Stimulated activated CD8-positive, alpha-beta memory T cell treated with anti-CD3 and anti-CD28 coated beads, Interleukin-12 subunit alpha, Interleukin-12 subunit beta, amount 100 ng/mL, for 24 hours (primary cell): Measurements from ENCODE around the gene LAPTM5.
A peak's percentile ranks its signal among the peaks of the same experiment; 100 is the strongest.
"Not testable (repeated sequence)": the region's sequence is repeated elsewhere in the genome, so short reads cannot be mapped to it uniquely, and the experiment has no call there.

ENCODE experiments used
- DNase-seq: peaks from one replicate; pipeline ENCODE4 v3.0.0-alpha.2; 2020; ENCODE audit errors: extremely low read depth

The LAPTM5 gene

DNA sequence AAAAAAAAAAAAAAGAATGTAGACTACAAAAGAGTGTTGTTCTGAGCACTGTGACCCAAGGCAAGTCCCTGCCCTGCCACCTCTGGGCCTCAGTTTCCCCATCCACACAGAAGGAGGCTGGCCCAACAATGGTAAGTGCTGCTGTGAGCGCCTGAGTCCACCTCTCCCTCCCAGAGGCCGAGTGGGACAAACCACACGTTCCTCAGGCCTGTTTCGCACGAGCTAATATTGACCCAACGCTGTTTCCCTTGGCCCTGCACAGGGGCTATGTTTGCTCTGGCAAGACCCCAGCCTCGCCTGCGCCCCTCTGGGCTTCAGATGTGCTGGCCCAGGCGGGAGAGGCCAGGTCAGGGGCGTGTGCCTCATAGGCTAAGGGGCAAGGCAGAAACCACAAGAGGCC is 12.6 kb upstream of the LAPTM5 start:
- no peak for DNase-seq

DNA sequence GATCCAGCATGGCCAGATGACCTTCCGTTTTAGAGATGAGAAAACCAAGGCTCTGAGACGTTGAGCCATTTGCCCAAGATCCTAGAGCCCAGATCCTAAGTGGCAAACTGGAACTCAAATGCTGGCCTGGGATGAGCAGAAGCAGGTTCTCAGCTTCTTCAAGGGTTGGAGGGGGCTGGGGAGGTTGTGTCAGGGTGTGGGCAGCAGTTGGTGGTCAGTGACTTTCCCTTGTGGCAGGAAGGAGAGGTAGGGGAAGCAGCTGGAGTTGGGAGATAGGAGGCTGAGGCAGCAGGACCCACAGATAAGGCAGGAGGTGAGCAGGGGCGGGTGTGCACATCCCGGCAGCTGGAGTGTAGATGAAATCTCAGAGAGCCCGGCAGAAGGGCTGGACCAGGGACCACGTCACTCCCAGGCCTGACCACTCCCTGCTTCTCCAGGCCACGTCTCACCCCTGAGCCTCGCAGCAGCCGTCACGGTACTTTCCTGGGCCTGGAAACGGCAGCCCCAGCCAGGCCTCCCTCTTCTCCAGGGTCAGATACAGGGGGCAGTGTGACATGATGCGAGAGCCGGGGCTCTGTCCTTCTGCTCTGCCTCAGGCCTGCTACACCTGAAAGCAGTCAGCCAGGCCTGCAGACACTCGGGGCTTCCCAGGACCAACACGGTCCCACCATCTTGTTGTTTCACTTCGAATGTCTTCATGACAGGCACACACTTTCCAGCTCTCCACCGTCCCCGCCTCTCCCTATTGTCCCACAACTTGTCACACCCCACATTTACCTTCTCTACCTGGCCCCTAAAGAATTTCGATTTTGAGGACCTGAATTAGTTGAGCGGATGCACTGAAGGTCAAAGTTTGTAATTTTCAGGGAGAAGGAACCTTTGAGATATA is 11.5 kb upstream of the LAPTM5 start:
- DNase-seq, result no peak

DNA sequence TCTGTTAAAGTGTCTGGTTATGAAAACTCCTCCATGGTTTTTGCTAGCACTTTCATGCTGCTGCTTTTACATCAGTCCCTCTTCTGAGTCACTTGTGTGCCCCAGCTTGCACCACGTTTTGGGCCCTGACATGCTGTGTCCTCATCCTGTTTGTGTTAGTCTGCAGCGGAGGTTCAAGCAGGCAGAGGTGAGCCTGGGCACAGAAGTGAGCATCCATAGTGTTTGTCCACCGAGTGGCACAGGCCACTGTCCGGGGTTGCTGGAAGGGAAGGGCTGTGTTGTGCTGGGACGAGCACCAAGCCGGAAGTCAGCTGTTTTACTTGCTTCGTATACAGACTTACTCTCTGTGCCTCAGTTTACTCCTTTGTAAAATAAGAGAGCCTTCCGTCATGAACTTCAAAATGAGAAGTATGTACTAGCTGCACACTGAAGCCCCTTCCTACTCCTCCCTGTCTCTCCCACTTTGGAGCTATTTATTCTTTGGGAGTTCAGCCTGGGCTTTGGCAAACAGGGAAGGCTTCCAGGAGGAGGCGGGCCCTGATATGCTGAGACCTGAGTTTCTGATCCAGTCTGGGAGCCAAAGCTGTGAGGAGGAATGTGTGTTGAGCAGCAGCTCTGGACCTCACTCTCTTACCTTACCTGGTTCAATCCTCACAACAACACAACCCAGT is 10.7 kb upstream of the LAPTM5 start:
- no peak for DNase-seq

DNA sequence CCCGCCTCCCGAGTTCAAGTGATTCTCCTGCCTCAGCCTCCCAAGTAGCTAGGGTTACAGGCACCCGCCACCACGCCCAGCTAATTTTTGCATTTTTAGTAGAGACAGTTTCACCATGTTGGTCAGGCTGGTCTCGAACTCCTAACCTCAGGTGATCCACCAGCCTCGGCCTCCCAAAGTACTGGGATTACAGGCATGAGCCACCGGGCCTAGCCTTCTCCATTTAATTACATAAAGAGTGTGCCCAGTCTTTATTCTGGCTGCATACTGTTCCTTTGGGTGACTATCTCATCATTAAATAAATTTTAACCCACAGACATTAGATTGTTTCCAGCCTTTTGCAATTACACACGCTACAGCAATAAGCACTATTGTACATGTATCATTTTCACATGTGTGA is 9.4 kb upstream of the LAPTM5 start:
- not testable (repeated sequence) for DNase-seq

DNA sequence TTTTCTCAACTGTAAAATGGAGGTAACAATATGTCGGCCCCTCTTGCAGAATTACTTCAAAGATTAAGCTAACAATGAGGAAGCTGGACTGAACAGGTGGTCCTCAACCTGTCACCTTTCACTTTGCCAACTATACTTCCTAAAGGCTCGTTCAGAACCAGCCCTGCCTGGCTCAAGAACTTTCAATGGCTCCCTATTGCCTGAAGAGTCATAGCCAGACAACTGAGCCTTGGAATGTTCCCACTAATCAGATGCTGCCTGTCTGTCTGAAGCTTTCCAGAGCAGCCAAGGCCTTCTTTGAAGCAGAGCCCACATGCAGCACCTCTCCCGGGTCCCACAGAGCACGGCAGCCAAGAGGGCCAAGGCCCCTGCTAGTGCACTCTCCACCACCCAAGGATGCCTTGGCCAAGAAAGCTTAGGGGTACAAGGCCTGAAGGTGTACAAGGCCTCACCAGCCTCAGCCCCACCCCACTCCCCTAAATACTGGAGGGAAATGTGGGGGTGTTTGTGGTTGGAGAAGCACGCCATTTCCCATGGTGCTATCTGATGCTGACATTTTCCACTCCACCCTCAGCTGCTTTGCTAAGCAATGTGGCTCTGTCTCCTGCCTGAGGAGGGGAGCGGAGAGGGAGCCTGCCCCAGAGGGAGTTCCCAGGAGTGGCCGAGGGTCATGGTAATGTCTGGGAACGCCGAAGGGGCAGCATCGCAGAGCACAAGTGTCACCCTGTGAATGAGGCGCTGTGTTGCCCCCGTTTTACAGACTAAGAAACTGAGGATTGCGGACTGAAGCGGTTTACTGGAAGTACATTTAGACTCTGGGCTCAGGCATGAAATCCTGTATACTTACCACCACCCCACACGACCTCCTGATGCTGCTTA is 8.2 kb upstream of the LAPTM5 start:
- no peak for DNase-seq

DNA sequence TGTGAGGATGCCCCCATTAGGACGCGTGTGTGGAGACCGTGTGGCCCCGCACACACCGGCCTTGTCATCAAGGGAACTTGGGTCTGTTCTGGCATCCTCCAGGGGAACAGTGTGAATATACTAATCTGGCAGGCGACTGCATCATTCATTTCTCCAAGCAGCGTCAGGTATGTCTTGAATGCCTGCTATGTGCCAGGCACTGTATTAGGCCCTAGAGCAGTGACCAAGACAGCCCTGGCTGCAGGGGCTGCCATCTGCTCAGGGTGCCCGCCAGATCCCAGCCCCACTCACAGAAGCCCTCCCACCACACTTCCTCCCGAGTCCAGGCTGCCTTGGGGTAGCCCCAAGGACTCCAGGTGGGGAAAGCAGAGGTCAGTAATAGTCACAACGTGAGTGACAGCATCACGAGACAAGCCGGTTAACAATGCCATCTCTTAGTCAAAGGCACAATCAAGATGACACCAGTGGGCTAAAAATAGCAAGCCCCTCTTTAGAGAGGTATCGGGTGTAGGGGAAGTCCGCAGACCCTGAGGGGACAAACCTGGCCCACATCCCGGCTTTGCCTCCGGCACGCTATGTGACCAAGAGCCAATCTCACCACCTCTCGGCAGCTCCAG is 7.5 kb upstream of the LAPTM5 start:
- no peak for DNase-seq

DNA sequence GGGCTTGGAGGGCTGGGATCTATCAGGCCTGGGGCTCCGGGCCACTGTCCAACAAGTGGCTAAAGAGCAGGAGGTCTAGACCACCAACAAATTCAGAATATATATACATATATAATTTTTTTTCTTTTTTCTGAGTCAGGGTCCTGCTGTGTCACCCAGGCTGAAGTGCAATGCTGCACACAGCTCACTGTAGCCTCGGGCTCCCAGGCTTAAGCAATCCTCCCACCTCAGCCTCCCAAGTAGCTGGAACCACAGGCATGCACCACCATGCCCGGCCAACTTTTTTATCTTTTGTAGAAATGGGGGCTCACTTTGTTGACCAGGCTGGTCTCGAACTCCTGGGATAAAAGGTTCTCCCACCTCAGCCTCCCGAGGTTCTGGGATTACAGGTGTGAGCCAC is 6.8 kb upstream of the LAPTM5 start:
- no peak for DNase-seq

DNA sequence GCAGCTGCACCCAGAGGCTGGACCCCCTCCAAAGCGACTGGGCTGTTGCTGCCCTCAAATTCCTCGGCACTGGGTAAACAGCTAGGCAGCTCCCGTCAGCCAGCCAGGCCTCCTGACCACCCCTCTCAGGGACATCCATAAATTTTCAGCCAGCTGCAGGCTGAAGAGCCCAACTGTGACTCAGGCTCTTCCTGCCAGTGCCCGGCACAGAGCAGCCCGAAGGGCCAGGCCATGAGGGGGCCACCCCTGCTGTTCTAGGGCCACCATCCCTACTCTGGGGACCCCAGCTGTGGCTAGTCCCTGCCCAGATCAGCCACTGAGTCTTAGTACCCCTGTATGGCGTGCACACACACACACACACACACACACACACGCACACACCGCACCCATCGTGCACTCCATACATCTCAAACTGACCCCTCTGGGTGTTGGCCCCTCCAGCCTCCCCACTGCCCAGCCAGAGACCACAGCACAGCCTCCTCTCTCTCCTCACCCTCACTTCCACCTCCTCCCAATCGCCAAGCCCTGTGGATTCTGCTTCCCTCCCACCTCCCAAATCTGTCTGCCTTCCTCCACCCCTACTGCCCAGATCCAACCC is 6.2 kb upstream of the LAPTM5 start:
- DNase-seq, result no peak

DNA sequence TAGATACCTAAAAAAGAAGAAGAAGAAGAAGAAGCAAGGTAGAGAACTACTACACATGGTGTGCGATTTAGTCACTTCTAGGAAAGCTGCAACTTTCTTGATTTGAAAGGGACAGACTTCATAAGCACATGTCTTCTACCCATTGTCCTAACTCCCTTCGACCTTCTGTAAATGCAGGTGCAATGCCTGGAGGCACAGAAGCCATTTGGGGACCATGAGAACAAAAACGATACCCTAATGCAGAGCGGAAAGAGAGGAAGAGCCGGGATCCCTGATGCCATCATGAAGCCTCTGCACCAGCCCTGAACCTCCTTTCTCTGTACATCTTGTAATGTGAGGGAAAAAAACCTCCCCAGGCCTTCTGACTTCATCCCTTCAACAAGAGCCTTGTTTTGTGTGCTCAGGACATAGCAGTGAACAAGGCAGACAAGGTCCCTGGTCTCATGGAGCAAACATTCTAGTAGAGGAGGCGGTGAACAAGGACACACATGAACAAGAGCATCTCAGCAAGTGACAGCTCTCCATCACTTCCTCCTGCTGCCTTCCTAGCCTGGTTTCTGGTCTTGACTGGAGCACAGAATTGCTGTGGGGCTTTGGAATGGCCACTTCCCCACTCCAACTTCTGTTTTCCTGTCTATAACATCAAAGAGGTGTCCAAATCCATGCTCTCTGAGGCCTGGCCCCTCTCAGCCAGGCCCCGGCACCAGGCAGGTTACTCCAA is 5.5 kb upstream of the LAPTM5 start:
- DNase-seq, result no peak

DNA sequence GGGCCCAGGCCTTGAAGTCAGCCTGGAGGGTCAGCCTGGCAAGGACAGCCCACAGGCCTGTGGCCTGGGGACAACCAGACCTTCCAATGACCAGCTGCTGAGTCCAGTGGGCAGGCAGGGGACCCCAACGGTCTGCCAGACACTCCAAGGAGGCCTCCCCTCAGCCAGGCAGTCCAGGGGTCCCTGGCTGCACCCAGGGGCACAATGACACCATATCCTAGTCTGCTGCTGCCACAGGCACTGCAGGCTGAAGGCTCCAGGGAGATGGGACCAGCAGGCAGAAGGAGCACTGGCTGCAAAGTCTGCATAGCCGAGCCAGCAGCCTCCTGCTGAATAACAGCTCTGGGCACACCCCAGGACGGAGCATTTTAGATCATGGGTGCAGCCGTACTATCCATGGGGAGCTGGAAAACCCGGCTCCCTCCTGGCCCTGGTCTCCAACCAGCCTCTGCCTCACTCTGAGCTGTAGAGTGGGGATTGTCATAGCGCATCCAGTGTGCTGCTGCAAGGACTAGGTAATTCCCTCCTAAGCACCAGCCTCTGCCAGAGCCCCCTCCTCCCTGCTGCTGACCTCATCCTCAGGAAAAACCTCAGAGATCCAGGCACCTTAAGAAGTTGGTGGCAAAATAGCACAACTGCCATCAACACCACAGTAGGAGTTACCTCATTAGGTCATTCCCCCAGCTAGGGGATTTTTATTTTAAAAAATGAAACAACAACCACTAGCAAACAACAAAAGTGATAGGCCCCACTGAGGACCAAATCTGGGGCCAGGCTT is 4.8 kb upstream of the LAPTM5 start:
- DNase-seq, result no peak

DNA sequence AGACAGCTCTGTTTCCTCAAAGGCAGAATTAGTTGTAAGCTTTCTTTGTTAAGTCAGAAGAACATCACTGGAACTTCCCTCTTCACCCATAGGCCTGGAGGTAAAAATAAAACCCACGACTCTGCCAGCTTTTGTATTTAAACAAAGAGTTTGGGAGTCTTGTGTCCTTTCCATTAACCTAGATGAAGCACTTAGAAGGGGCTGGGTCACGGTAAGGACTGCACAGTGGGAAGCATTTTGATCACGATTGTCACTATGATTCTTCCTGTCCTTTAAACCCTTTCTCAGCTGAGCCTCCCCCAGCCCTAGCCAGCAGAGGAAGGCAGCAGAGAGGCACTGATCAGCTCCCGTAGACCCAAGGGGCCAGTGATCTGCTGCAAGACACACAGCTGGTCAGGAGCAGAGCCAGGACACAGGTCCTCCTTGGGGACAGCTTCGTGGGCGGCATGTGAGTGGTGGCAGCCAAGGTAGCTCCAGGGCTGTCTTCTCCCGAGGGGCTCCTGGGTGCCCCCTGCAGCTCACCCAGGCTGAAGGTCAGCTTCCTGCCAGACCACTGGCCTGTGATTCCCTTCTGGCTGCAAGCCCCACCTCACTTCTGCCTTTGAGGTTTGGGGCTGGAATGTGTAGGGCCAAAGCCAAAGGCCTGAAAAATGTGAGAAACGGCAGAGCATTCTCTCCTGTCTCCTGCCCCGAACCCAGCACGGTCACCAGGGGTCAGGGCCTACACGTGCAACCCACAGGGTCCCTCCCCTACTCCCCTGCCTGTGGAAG is 4.0 kb upstream of the LAPTM5 start:
- no peak for DNase-seq

DNA sequence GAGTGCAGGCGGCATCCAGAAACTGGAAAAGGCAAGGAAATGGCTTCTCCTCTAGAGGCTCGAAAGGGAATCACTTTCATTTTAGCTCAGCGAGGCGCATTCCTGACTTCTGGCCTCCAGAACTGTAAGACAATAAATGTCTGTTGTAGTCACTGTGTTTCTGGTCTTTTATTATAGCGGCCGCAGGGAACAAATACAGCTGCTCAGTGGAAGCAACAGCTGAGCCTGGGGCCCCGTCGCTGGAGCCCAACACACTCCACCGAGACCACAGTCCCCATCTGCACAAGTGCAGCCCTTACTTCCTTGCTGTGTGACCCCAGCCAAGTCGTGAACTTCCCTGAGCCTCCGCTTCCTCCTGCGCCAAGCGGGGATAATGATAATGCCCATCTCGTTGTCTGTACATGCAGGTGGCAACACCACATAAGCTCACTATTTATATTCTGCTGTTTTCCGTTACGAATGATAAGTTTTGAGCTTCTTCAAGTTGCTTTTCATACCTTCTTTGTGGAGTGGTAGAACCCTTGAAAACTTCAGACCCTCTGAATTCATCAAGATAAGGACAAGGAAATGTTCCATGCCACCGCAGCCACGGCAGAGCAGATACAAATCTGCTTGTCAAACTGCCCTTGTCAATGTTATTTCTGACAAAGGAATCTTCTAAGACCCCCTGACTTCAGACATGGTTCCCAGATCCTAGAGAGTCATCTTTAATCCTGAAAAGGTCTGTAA is 3.2 kb upstream of the LAPTM5 start:
- DNase-seq, result no peak

DNA sequence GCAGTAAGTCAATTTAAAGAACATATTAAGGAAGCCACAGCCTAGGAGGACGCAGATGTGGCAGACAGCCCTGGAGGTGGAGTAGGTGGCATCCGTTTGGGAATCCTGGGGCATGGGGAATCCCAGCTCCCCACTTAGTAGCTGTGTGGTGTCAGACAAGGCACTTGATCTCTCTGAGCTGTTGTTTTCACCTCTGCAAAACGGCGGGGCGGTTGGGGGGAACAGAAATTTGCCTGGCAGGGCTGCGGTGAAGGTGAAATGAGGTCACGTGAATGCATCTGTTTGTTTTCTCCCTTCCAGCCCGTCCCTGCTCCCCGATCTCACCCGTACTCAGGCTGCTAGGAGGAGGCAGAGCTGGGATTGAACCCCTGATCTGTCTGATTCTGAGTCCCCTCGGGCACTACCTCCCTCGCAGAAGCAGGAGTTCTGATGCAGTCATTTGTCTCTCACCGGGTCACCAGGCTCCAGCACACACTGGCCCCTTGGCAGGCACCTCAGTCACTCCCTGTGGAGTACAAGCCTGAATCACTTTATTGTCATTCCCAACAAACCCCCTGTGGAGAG is 2.2 kb upstream of the LAPTM5 start:
- peak; percentile 25 for DNase-seq

DNA sequence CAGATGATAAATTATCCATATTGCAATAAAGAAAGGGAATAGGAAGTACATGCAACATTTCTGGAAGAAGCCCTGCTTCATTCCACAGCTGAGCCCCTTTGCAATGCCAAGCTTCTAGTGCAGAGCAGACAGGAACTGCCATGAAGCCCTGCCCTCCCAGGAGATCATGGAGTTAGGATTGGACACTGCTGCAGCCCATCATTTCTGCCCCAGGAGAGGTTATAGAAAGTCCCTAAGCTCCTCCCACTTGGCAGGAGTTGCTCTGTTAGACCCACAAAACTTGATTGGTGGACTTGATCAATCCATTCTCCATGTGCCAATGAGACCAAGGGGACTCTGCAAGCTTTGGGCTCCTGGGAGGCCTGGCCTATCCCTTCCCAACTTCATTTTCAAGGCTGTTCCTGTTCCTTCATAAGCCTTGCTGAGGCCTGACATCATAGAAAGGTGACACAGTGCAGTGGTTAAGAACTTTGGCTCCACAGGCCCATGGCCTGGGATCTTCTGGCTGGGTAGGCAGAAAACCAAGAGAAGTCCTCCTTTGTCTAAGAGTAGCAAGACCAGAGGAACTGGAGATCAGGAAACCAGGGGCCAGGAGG is 1.3 kb upstream of the LAPTM5 start:
- DNase-seq, result no peak

DNA sequence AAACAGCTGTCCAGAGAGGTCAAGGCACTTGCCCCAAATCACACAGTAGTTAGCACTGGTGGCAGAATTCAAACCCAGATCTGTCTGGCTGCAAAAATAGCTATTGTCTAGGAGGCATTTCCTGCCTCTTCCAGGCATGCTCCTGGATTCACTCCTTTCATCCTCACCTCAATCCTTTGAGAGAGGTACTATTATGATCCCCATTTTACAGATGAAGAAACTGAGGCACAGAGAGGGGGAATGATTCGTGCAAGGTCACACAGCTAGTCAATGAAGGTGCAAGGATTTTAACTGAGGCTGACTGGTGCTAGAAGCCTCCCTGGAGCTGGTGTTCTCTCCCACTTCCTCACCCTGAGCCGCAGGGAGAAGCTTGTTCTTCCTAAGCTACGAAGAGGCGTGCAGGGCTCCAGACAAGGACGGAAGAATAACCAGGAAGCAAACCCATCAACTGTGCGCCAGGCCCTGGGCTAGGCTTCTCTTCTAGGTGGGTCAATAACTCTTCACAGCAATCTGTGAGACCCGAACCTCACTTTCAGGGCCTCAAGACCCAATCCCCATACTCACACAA is 631 bp upstream of the LAPTM5 start:
- DNase-seq, result no peak

DNA sequence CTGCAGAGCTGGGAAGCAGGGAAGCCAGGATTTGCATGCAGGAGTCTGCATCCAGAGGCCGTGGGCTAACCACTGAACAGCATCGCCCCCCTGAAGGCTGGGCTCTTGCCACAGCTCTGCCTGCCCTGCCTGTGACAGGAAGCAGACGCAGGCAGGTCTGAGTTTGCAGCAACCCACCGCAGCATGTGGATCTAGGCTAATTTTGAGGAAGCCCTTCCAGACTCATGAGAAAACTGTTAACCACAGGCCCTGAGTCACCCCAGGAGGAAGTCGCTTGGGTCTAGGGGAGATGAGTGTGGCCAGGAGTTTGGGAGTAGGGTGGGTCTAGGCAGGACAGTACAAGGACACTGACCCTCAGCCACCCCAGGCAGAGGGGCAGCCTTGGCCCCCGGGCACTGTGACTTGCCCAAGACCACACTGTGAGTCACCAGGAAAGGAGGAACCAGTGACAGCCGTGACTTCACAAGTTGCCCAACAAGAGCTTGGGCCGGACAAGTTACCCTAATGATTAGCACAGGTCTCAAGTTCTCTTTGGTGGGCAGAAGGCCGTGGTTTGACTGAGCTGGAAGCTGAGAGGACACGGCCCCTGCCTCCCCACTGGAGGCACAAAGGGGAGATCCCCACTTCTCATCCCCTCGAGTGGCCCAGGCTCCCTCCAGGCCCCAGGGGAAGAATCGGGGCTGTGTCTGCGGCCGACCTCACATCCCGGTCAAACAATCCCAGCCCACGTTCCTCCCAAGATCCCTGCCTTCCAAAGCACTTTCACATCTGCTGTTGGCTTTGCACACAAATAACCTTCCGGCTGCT is 826 bp downstream of the LAPTM5 start:
- peak; percentile 31 for DNase-seq

DNA sequence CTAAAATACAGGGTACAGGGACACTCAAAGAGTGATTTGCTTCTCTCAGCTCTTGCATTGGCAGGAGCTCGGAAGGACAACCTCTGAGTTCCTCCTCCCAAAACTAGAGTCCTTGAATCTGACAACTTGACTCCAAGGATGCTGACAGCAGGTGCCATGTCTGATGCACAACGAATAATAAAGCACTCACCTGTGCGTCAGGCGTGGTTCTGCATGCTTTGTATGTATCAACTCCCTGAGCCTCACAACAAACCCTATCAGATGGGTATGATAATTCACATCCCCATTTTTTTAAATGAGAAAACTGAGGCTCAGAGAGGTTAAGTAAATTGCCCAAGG is 1.4 kb downstream of the LAPTM5 start:
- DNase-seq, result no peak
